ENCODE measurements around the gene ANO3. TPM values are rescaled to one million over a fixed set of nuclear protein-coding genes. Genes with fewer than 3 reads are reported as not detected.
"Not testable (repeated sequence)": the region's sequence is repeated elsewhere in the genome, so short reads cannot be mapped to it uniquely, and the experiment has no call there.

The ANO3 gene
- total RNA-seq, 2 experiments from 2014 or later: not detected

GRCh38 chr11:26557666-26558065 lies 225.7 kb downstream of the ANO3 start:
- H3K9me3 Mint-ChIP-seq: no peaks in the 10 kb centered on the region
- no peak overlapping the region for H3K27ac Mint-ChIP-seq
- no peaks in the 10 kb centered on the region for H3K27me3 Mint-ChIP-seq
- no peaks in the 10 kb centered on the region for H3K4me1 Mint-ChIP-seq
- H3K4me3 Mint-ChIP-seq: no peak overlapping the region
- no peaks in the 10 kb centered on the region for H3K36me3 Mint-ChIP-seq
- no peak for DNase-seq

- H3K27ac Mint-ChIP-seq: no peak overlapping the region
- H3K36me3 Mint-ChIP-seq: no peaks in the 10 kb centered on the region
- no peak for DNase-seq
- no peaks in the 10 kb centered on the region for H3K27me3 Mint-ChIP-seq
- no peaks in the 10 kb centered on the region for H3K9me3 Mint-ChIP-seq
- no peak overlapping the region for H3K4me3 Mint-ChIP-seq
- no peaks in the 10 kb centered on the region for H3K4me1 Mint-ChIP-seq
Measured at GRCh38 chr11:26558190-26558589, 226.3 kb downstream of the ANO3 start.

- no peak for DNase-seq
- Mint-ChIP-seq H3K4me1 (no peaks in the 10 kb centered on the region), H3K9me3 (no peaks in the 10 kb centered on the region), H3K27ac (no peak overlapping the region), H3K4me3 (no peak overlapping the region), H3K27me3 (no peaks in the 10 kb centered on the region), H3K36me3 (no peaks in the 10 kb centered on the region)
Measured at GRCh38 chr11:26569646-26570045, 237.7 kb downstream of the ANO3 start.

GRCh38 chr11:26571861-26572654 lies 240.1 kb downstream of the ANO3 start, which contains the start of gene MUC15:
MUC15 (minus strand) TSS chr11:26572263; CDS start chr11:26567094, 5,169 bp downstream.
- Mint-ChIP-seq H3K4me1 (no peaks in the 10 kb centered on the region), H3K27ac (no peak within 1 kb of the TSS), H3K36me3 (no peaks in the 10 kb centered on the region), H3K27me3 (no peaks in the 10 kb centered on the region), H3K4me3 (no peak within 1 kb of the TSS), H3K9me3 (no peaks in the 10 kb centered on the region)
- DNase-seq: no peak

DNA sequence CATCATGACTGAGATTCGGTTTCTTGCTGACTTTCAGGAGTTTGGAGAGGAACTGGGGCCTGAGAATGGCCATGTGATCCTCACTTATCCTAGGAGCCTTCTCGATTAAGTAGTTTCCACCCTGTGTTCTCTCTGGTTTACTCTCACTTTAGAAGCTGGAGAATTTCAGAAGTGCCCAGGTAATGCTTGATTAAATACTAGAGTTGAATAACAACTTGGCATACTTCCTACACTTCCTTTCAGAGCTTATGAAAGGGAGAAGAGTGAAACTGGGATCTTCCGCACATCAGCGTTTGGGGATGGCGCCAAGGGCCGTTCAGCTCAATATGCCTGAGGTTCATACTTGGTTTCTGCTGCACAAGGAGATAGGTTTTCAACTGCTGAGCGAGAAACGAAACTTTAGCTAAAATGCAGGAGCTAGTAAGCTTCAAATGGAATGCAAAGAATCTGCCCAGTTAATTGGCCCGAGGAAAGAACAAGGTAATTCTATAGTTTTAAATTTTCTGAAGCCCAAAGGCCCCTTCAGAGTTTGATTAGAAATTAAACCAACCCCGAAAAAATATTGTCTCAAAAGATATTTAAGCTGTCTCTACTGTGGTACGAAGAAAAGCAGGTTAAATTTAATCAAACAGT lies 241.0 kb downstream of the ANO3 start:
- Mint-ChIP-seq H3K27ac (no peak overlapping the region), H3K9me3 (no peaks in the 10 kb centered on the region), H3K36me3 (no peaks in the 10 kb centered on the region), H3K4me3 (no peak overlapping the region), H3K4me1 (no peaks in the 10 kb centered on the region), H3K27me3 (no peaks in the 10 kb centered on the region)
- no peak for DNase-seq

- no peak for DNase-seq
- H3K4me3 Mint-ChIP-seq: no peak overlapping the region
- H3K36me3 Mint-ChIP-seq: no peaks in the 10 kb centered on the region
- no peaks in the 10 kb centered on the region for H3K27me3 Mint-ChIP-seq
- no peak overlapping the region for H3K27ac Mint-ChIP-seq
- no peaks in the 10 kb centered on the region for H3K4me1 Mint-ChIP-seq
- no peaks in the 10 kb centered on the region for H3K9me3 Mint-ChIP-seq
Measured at GRCh38 chr11:26573896-26574295, 242.0 kb downstream of the ANO3 start.

DNA sequence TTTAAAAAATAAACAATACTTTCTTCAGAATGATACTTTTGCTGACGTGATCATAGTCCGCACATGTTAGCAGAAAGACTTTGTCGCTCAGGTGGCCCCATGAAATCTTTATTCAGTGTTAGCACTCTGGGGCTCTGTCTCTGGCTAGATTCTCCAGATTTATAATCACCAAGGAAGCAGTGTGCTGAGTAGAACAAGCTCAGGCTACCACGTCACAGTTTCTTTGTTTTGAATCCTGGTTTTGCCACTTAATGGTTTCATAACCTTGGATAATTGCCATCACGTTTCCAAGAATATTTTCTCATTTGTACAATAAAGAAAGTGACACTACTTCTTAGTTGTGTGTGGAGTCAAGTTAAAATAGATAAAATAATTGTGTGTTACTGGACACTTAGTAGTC lies 244.0 kb downstream of the ANO3 start:
- Mint-ChIP-seq H3K27me3 (no peaks in the 10 kb centered on the region), H3K27ac (no peak overlapping the region), H3K36me3 (no peaks in the 10 kb centered on the region), H3K4me3 (no peak overlapping the region), H3K9me3 (no peaks in the 10 kb centered on the region), H3K4me1 (no peaks in the 10 kb centered on the region)
- DNase-seq: no peak

GRCh38 chr11:26578998-26579661 lies 247.2 kb downstream of the ANO3 start:
- no peaks in the 10 kb centered on the region for H3K27me3 Mint-ChIP-seq

DNA sequence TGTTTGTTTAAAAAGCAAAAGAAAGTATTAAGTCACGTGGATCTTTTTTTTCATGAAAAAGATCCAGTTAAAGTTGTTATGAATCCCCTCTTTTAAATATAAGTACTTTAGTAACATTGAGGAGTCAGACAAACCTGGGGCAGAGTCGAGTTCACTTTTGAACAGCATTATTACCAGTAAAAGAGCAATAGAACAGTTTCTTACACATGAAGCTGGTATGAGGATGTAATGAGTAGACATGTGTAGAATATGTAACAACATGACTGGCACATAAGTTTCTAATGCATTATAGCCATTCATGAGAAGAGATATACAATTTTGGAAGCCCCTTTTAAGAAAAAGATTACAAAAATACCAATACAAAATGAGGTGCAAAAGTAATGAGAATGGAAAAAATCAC lies 247.8 kb downstream of the ANO3 start:
- H3K4me1 Mint-ChIP-seq: no peaks in the 10 kb centered on the region
- H3K27ac Mint-ChIP-seq: no peak overlapping the region
- H3K27me3 Mint-ChIP-seq: no peaks in the 10 kb centered on the region
- no peak for DNase-seq
- no peaks in the 10 kb centered on the region for H3K9me3 Mint-ChIP-seq
- H3K36me3 Mint-ChIP-seq: no peaks in the 10 kb centered on the region
- no peak overlapping the region for H3K4me3 Mint-ChIP-seq

More at GRCh38 chr11:26578998-26579661, 247.2 kb downstream of the ANO3 start:
- Mint-ChIP-seq H3K4me1 (no peaks in the 10 kb centered on the region), H3K36me3 (no peaks in the 10 kb centered on the region), H3K4me3 (no peak overlapping the region), H3K27ac (no peak overlapping the region), H3K9me3 (no peaks in the 10 kb centered on the region)
- no peak for DNase-seq

- H3K27me3 Mint-ChIP-seq: no peaks in the 10 kb centered on the region
Measured at GRCh38 chr11:26580929-26581328, 249.0 kb downstream of the ANO3 start.

DNA sequence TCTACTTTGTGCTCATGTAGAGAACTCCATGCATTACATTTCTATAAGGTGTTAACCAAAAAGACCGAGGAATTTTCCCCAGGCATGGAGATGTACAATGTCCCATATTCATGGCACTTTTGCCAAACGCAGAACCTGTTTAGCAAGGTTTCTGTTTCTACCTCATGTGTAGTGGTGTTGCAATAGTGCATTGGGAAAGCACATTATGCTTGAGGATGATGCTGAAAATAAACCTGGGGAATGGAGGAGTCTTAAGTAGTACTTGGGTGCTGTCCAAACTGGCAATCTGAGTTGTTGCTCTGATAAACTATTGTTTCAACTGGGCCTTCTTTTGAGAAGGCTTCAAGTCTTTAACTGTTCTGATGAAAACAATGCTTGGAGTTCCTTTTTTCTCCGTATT lies 251.6 kb downstream of the ANO3 start:
- Mint-ChIP-seq H3K27ac (no peak overlapping the region), H3K4me3 (no peak overlapping the region), H3K9me3 (peaks cover 3% of the 10 kb centered on the region), H3K36me3 (no peaks in the 10 kb centered on the region), H3K4me1 (no peaks in the 10 kb centered on the region), H3K27me3 (no peaks in the 10 kb centered on the region)
- no peak for DNase-seq

More at GRCh38 chr11:26580929-26581328, 249.0 kb downstream of the ANO3 start:
- H3K36me3 Mint-ChIP-seq: no peaks in the 10 kb centered on the region
- H3K4me3 Mint-ChIP-seq: no peak overlapping the region
- no peak overlapping the region for H3K27ac Mint-ChIP-seq
- H3K9me3 Mint-ChIP-seq: no peaks in the 10 kb centered on the region
- no peaks in the 10 kb centered on the region for H3K4me1 Mint-ChIP-seq
- no peak for DNase-seq

GRCh38 chr11:26584818-26585217 lies 252.9 kb downstream of the ANO3 start:
- Mint-ChIP-seq H3K4me3 (no peak overlapping the region), H3K9me3 (peaks cover 3% of the 10 kb centered on the region), H3K36me3 (no peaks in the 10 kb centered on the region), H3K27me3 (no peaks in the 10 kb centered on the region), H3K4me1 (no peaks in the 10 kb centered on the region), H3K27ac (no peak overlapping the region)
- DNase-seq: no peak

DNA sequence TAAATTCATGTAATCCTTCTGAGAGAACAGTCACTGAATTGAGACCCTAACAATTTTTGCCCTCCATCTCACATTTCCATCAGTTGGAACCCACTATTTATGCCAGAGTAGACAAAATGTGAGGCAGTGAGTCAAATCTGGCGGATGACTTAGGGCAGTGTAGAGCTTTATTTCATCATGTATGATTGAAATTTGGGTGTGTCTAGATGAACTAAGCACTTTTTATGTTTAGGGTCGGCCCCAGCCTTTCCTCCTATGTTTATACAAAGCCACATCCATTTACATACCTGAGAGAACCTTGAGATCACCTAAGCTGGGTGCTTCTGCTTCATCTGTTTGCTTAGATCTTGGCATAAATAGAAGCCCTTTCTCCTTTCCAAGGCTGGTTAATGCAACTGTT lies 255.1 kb downstream of the ANO3 start:
- Mint-ChIP-seq H3K27me3 (no peaks in the 10 kb centered on the region), H3K4me1 (no peaks in the 10 kb centered on the region), H3K9me3 (peaks cover 8% of the 10 kb centered on the region), H3K4me3 (no peak overlapping the region), H3K36me3 (no peaks in the 10 kb centered on the region), H3K27ac (no peak overlapping the region)
- DNase-seq: no peak

- Mint-ChIP-seq H3K9me3 (peaks cover 6% of the 10 kb centered on the region), H3K27me3 (no peaks in the 10 kb centered on the region), H3K4me3 (no peak overlapping the region), H3K36me3 (no peaks in the 10 kb centered on the region), H3K4me1 (no peaks in the 10 kb centered on the region), H3K27ac (no peak overlapping the region)
- DNase-seq: no peak
Measured at GRCh38 chr11:26593691-26594090, 261.8 kb downstream of the ANO3 start.

- H3K9me3 Mint-ChIP-seq, H3K36me3 Mint-ChIP-seq, H3K27me3 Mint-ChIP-seq, H3K4me3 Mint-ChIP-seq, H3K27ac Mint-ChIP-seq, DNase-seq, H3K4me1 Mint-ChIP-seq: not testable (repeated sequence)
Measured at GRCh38 chr11:26595207-26595865, 263.4 kb downstream of the ANO3 start.
